Kidney epithelial cell (primary cell): Measurements from ENCODE around the gene SCN7A. TPM values are rescaled to one million over a fixed set of nuclear protein-coding genes. Genes with fewer than 3 reads are reported as not detected.
"Not testable (repeated sequence)": the region's sequence is repeated elsewhere in the genome, so short reads cannot be mapped to it uniquely, and the experiment has no call there.

ENCODE experiments used
- DNase-seq: peaks from one replicate; pipeline ENCODE4 v3.0.0-alpha.2; 2010; ENCODE audit warnings: low read depth
- H3K27me3 ChIP-seq: 2 replicates; pipeline ENCODE4 v1.6.0; 2011; ENCODE audit warnings: low read length; ENCODE audit not compliant: control insufficient read depth, insufficient read depth
- H3K36me3 ChIP-seq: 2 replicates; pipeline ENCODE4 v1.5.1; 2011; ENCODE audit warnings: low read length; ENCODE audit not compliant: control insufficient read depth, insufficient read depth
- H3K4me3 ChIP-seq: 2 replicates; pipeline ENCODE4 v1.5.1; 2011; ENCODE audit warnings: low read depth, mild to moderate bottlenecking, control low read depth, low read length
- total RNA-seq: library from RNA; depleted of rRNA; stranded (reverse); fragments of >200 nt; gene quantifications from 2 replicates; pipeline ENCODE4 v1.2.3, GENCODE V29; 2015
- TF ChIP-seq, protein P1 (sequence below): IDR thresholded peaks from 2 replicates; pipeline ENCODE4 v1.5.1; 2011; ENCODE audit warnings: mild to moderate bottlenecking, moderate library complexity, low read length, control low read depth, inconsistent platforms; ENCODE audit not compliant: insufficient read depth, poor library complexity, severe bottlenecking

Gene SCN7A
- total RNA-seq, 1 donor from 2014 or later = 0.08 TPM

DNA sequence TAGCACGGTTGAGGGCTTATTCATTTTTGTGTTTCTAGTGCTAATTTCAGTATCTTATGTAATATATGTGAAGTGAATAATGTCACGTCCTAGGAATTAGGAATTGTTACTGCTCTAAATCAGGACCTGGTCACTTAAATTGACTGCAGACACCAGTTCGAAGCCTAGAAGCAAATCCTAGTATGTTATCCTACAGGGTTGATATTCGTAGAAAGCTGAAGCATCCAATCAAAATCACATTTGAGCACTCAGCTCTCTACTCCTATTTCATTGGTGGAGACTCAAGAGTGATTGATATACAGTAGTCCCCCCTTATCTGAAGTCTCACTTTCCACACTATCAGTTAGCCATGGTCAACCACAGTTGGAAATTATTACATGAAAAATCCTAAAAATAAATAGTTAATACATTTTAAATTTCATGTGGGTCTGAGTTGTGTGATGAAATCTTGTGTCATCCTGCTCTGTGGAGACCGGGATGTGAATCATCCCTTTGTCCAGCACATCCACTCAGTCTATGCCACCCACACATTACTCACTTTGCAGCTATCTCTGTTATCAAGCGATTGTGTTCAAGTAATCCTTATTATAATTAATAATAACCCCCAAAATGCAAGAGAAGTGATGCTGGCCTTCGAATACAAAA, 83.1 kb downstream of the SCN7A start:
- Histone ChIP-seq H3K36me3 (no peaks in the 10 kb centered on the region), H3K4me3 (no peak overlapping the region)

DNA sequence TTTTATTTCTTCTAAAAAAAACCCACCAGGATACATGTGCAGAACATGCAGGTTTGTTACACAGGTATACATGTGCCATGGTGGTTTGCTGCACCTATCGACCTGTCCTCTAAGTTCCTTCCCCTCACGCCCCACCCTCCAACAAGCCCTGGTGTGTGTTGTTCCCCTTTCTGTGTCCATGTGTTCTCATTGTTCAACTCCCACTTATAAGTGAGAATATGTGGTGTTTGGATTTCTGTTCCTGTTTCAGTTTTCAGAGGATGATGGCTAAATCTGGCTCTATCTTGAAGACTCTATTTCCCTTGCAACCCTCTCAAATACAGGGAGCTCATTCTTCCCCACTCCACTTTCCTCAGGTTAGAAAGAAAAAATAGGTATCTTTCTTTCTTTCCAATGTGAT, 86.3 kb downstream of the SCN7A start:
- not testable (repeated sequence) for H3K4me3 ChIP-seq, H3K36me3 ChIP-seq, DNase-seq

More for the DNA sequence above, 83.1 kb downstream of the SCN7A start:
- no peaks in the 10 kb centered on the region for H3K27me3 ChIP-seq
- DNase-seq = peak; percentile 67
- TF ChIP-seq, protein P1, sequence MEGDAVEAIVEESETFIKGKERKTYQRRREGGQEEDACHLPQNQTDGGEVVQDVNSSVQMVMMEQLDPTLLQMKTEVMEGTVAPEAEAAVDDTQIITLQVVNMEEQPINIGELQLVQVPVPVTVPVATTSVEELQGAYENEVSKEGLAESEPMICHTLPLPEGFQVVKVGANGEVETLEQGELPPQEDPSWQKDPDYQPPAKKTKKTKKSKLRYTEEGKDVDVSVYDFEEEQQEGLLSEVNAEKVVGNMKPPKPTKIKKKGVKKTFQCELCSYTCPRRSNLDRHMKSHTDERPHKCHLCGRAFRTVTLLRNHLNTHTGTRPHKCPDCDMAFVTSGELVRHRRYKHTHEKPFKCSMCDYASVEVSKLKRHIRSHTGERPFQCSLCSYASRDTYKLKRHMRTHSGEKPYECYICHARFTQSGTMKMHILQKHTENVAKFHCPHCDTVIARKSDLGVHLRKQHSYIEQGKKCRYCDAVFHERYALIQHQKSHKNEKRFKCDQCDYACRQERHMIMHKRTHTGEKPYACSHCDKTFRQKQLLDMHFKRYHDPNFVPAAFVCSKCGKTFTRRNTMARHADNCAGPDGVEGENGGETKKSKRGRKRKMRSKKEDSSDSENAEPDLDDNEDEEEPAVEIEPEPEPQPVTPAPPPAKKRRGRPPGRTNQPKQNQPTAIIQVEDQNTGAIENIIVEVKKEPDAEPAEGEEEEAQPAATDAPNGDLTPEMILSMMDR = no peak

DNA sequence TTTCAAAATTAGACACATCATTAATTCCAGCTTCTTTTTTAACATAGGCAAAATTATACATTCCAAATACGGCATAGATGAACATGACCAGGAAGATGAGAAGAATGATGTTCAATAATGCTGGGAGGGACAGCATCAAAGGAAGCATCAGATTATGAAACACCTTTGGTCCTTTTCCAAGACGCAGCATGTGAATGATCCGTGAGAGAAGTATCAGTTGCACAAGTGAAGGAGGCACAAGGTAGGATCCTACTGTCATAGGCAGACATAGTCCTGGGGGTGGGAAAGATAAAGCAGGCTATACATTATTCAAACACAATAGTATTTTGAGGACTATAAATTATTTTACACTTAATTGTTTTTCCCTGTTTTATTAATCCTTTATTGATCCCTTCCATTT, 87.7 kb downstream of the SCN7A start:
- Histone ChIP-seq H3K27me3 (no peaks in the 10 kb centered on the region), H3K4me3 (no peak overlapping the region), H3K36me3 (no peaks in the 10 kb centered on the region)
- no peak for DNase-seq
- TF ChIP-seq, protein P1 = no peak

More for the DNA sequence above, 86.3 kb downstream of the SCN7A start:
- H3K27me3 ChIP-seq = not testable (repeated sequence)

DNA sequence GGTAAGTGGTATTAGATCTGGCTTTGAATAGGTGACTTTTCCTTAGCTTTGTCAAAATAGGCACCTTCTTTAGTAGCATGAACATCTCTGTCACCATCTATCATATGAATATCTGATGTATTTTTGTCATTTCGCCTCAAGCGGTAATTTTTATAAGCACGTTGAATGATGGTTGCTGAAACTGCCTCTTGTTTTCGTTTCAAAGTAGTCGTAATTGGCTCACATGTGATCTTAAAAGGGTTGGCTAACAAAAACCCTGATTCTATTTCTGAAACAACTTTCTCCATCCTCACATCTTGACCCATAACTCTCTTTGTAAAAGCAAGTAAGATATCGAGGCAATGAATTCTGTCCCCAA, 88.5 kb downstream of the SCN7A start:
- Histone ChIP-seq H3K27me3 (no peaks in the 10 kb centered on the region), H3K36me3 (no peaks in the 10 kb centered on the region), H3K4me3 (no peak overlapping the region)
- DNase-seq = no peak
- TF ChIP-seq, protein P1 = no peak

DNA sequence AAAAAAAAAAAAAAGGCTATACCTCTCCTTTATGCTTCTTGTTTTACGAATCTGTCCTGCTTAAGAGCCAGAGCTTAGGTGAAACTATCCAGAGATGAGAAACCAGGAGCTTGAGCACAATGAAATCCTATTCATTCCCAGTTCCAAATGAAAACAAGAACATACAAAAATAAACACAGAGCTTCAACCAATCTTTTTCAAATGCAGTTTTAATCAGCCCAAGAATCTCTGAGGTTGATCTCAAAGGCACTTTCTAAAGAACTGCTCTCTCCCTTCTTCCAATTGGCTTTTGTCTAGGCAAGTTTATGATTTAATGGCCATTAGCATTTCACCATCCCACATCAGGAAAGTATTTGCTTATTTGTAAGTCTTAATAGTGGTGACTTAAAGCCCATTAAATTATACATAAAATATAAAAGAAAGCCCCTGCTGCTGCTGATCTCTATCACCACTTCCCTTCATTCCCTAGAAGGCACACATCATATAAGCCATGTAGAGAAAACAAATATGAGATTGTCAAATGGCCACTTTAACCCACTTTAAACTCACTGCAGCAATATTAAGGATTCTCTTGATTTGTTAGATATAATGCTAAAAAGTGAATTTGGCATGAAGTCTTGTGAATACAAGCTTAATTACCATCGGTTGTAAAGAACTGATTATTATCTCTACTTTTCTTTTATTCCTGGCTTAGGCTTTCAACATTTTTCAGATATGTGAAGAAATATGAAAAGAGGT, 89.0 kb downstream of the SCN7A start:
- Histone ChIP-seq H3K4me3 (no peak overlapping the region), H3K27me3 (no peaks in the 10 kb centered on the region), H3K36me3 (no peaks in the 10 kb centered on the region)
- no peak for DNase-seq
- TF ChIP-seq, protein P1 = no peak

DNA sequence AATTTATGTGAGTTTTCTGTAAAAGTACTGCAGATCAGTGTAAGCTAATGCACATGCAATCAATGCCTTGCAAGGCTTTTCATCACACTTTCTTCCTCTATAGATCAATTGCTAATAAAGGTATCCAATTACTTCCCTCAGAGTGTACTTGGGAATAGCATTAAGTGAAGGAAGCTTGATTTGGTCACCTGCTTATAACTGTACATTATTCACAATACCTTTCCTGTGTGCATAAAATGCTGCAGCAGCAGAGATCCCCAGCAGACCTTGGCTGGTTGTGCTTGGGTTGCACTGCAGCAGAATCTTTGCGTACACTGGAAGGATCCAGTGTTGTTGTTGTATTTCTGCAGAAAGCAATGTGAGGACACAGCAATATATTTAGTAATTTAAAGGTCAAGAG, 99.8 kb downstream of the SCN7A start:
- Histone ChIP-seq H3K27me3 (no peaks in the 10 kb centered on the region), H3K4me3 (no peak overlapping the region), H3K36me3 (no peaks in the 10 kb centered on the region)
- no peak for DNase-seq
- TF ChIP-seq, protein P1 = no peak
